CD4-positive, alpha-beta T cell treated with Interleukin-21 for 1 hour (primary cell): Measurements from ENCODE around the gene CACNA1E.

ENCODE experiments used
- DNase-seq: peaks from one replicate; pipeline ENCODE4 v3.0.0-alpha.2; 2020

CACNA1E gene

GRCh38 chr1:181714428-181714827 lies 231.1 kb downstream of the CACNA1E start:
- DNase-seq = no peak

GRCh38 chr1:181718034-181718433 lies 234.7 kb downstream of the CACNA1E start:
- no peak for DNase-seq

GRCh38 chr1:181726320-181727012 lies 243.1 kb downstream of the CACNA1E start:
- no peak for DNase-seq

GRCh38 chr1:181730606-181731005 lies 247.3 kb downstream of the CACNA1E start:
- no peak for DNase-seq

GRCh38 chr1:181732218-181732990 lies 249.1 kb downstream of the CACNA1E start:
- DNase-seq = no peak

- no peak for DNase-seq
These were observed 250.2 kb downstream of the CACNA1E start for GRCh38 chr1:181733486-181733885.

GRCh38 chr1:181737056-181737455 lies 253.7 kb downstream of the CACNA1E start:
- no peak for DNase-seq

GRCh38 chr1:181739214-181739613 lies 255.9 kb downstream of the CACNA1E start:
- no peak for DNase-seq

GRCh38 chr1:181742426-181742825 lies 259.1 kb downstream of the CACNA1E start:
- DNase-seq = no peak

GRCh38 chr1:181743878-181744312 lies 260.6 kb downstream of the CACNA1E start:
- DNase-seq = no peak

GRCh38 chr1:181746224-181746623 lies 262.9 kb downstream of the CACNA1E start:
- no peak for DNase-seq

GRCh38 chr1:181748013-181748412 lies 264.7 kb downstream of the CACNA1E start:
- DNase-seq = no peak

GRCh38 chr1:181754103-181754502 lies 270.8 kb downstream of the CACNA1E start:
- no peak for DNase-seq

GRCh38 chr1:181759481-181759880 lies 276.2 kb downstream of the CACNA1E start:
- no peak for DNase-seq

- DNase-seq = no peak
These were observed 280.4 kb downstream of the CACNA1E start for GRCh38 chr1:181763736-181764135.

GRCh38 chr1:181765451-181766026 lies 282.2 kb downstream of the CACNA1E start:
- DNase-seq = no peak

- DNase-seq = no peak
These were observed 283.8 kb downstream of the CACNA1E start for GRCh38 chr1:181767001-181767708.

GRCh38 chr1:181768211-181768929 lies 285.1 kb downstream of the CACNA1E start:
- no peak for DNase-seq

- no peak for DNase-seq
These were observed 285.6 kb downstream of the CACNA1E start for GRCh38 chr1:181768930-181769280.

- DNase-seq = no peak
These were observed 286.5 kb downstream of the CACNA1E start for GRCh38 chr1:181769846-181770245.

GRCh38 chr1:181772714-181773113 lies 289.4 kb downstream of the CACNA1E start:
- DNase-seq = no peak

- DNase-seq = no peak
These were observed 292.7 kb downstream of the CACNA1E start for GRCh38 chr1:181776044-181776443.

- no peak for DNase-seq
These were observed 294.0 kb downstream of the CACNA1E start for GRCh38 chr1:181777286-181777685.
